Astrocyte (in vitro differentiated cells and primary cell): Measurements from ENCODE around the gene NRK. TPM values are rescaled to one million over a fixed set of nuclear protein-coding genes. Genes with fewer than 3 reads are reported as not detected.

ENCODE experiments used
- DNase-seq: peaks from one replicate; pipeline ENCODE4 v3.0.0-alpha.2; 2010; ENCODE audit warnings: low read depth
- FAIRE-seq: peaks from 2 replicates; lab custom pipeline; 2011; peaks lifted over from hg19 to GRCh38; lab: Jason Lieb, UNC
- H2AFZ ChIP-seq: 2 replicates; pipeline ENCODE4 v1.6.0; 2012; ENCODE audit warnings: low read depth, low read length, inconsistent platforms
- H3K27ac ChIP-seq: 2 replicates; pipeline ENCODE4 v1.5.1; 2011; ENCODE audit warnings: low read depth, low read length, inconsistent platforms
- H3K27me3 ChIP-seq: 2 replicates; pipeline ENCODE4 v1.6.0; 2011; ENCODE audit warnings: low read length, inconsistent platforms; ENCODE audit not compliant: insufficient read depth
- H3K36me3 ChIP-seq: 2 replicates; pipeline ENCODE4 v1.5.1; 2011; ENCODE audit warnings: low read length, inconsistent platforms; ENCODE audit not compliant: insufficient read depth
- H3K4me1 ChIP-seq: 2 replicates; pipeline ENCODE4 v1.5.1; 2011; ENCODE audit warnings: low read length, inconsistent platforms; ENCODE audit not compliant: insufficient read depth
- H3K4me2 ChIP-seq: 2 replicates; pipeline ENCODE4 v1.6.0; 2012; ENCODE audit warnings: low read length, inconsistent platforms
- H3K4me3 ChIP-seq: 2 replicates; pipeline ENCODE4 v1.5.1; 2011; ENCODE audit warnings: low read depth, mild to moderate bottlenecking, low read length, inconsistent platforms; ENCODE audit not compliant: insufficient read depth
- H3K79me2 ChIP-seq: 2 replicates; pipeline ENCODE4 v1.6.0; 2012; ENCODE audit warnings: mild to moderate bottlenecking, low read length, inconsistent platforms; ENCODE audit not compliant: insufficient read depth
- H3K9ac ChIP-seq: 2 replicates; pipeline ENCODE4 v1.6.0; 2012; ENCODE audit warnings: mild to moderate bottlenecking, low read length, inconsistent platforms
- H3K9me3 ChIP-seq: 2 replicates; pipeline ENCODE4 v1.5.1; 2012; ENCODE audit warnings: low read depth, mild to moderate bottlenecking, low read length, inconsistent platforms; ENCODE audit not compliant: insufficient read depth
- H4K20me1 ChIP-seq: 2 replicates; pipeline ENCODE4 v1.6.0; 2012; ENCODE audit warnings: low read length, inconsistent platforms; ENCODE audit not compliant: insufficient read depth
- H3K27ac Mint-ChIP-seq: one replicate; pipeline ENCODE4 v1.8.0; 2021; ENCODE audit warnings: mild to moderate bottlenecking, mixed read lengths; ENCODE audit not compliant: unreplicated experiment
- H3K27me3 Mint-ChIP-seq: one replicate; pipeline ENCODE4 v1.8.0; 2021; ENCODE audit warnings: low read depth, mixed read lengths; ENCODE audit not compliant: unreplicated experiment
- H3K36me3 Mint-ChIP-seq: one replicate; pipeline ENCODE4 v1.8.0; 2021; ENCODE audit warnings: low read depth, mixed read lengths; ENCODE audit not compliant: unreplicated experiment
- H3K4me1 Mint-ChIP-seq: one replicate; pipeline ENCODE4 v1.8.0; 2021; ENCODE audit warnings: low read depth, mixed read lengths; ENCODE audit not compliant: unreplicated experiment
- H3K4me3 Mint-ChIP-seq: one replicate; pipeline ENCODE4 v1.8.0; 2021; ENCODE audit warnings: mild to moderate bottlenecking, moderate library complexity, mixed read lengths; ENCODE audit not compliant: unreplicated experiment
- H3K9me3 Mint-ChIP-seq: one replicate; pipeline ENCODE4 v1.8.0; 2021; ENCODE audit warnings: mild to moderate bottlenecking, mixed read lengths; ENCODE audit not compliant: unreplicated experiment
- EZH2 ChIP-seq: IDR thresholded peaks from 2 replicates; pipeline ENCODE4 v1.6.1; 2012; ENCODE audit warnings: mild to moderate bottlenecking, low read length, inconsistent platforms; ENCODE audit not compliant: insufficient read depth
- total RNA-seq: library from RNA; stranded (reverse); gene quantifications from 2 replicates; pipeline ENCODE4 v1.2.1, GENCODE V29; 2021
- TF ChIP-seq, protein P1 (sequence below): IDR thresholded peaks from 2 replicates; pipeline ENCODE4 v1.5.1; 2011; ENCODE audit warnings: low read depth, mild to moderate bottlenecking, inconsistent platforms, low read length, moderate library complexity; ENCODE audit not compliant: insufficient read depth

NRK gene
- total RNA-seq, 1 donor from 2014 or later: 20.1 TPM

DNA sequence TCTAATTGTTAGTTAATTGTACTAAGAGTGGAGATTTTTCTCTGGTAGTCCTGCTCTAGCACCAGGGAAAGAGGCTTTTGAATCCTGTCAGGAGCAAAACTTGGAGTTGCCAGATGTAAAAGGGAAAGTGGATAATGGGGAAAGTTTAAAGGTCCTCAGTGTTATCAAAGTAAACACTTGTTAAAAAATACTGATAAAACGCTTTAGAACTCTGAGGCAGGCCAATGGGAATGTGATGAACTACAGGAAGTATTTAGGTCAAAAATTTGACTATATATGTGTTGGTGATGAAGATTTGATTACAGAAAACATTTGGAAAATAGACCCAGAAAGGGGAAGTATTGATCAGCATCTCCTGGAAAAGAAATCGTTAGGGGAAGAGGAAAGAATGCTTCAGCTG lies 183.3 kb downstream of the NRK start:
- Histone ChIP-seq H3K9me3 (no peaks in the 10 kb centered on the region), H3K4me1 (no peaks in the 10 kb centered on the region), H2AFZ (no peak overlapping the region), H3K4me2 (no peak overlapping the region), H4K20me1 (no peaks in the 10 kb centered on the region), H3K27me3 (no peaks in the 10 kb centered on the region), H3K9ac (no peak overlapping the region), H3K4me3 (no peak overlapping the region), H3K36me3 (no peaks in the 10 kb centered on the region), H3K27ac (no peak overlapping the region), H3K79me2 (no peaks in the 10 kb centered on the region)
- FAIRE-seq: peak; percentile 9
- Mint-ChIP-seq H3K27me3 (no peaks in the 10 kb centered on the region), H3K36me3 (no peaks in the 10 kb centered on the region), H3K4me3 (no peak overlapping the region), H3K4me1 (no peaks in the 10 kb centered on the region), H3K9me3 (no peaks in the 10 kb centered on the region), H3K27ac (no peak overlapping the region)
- TF ChIP-seq, protein P1, sequence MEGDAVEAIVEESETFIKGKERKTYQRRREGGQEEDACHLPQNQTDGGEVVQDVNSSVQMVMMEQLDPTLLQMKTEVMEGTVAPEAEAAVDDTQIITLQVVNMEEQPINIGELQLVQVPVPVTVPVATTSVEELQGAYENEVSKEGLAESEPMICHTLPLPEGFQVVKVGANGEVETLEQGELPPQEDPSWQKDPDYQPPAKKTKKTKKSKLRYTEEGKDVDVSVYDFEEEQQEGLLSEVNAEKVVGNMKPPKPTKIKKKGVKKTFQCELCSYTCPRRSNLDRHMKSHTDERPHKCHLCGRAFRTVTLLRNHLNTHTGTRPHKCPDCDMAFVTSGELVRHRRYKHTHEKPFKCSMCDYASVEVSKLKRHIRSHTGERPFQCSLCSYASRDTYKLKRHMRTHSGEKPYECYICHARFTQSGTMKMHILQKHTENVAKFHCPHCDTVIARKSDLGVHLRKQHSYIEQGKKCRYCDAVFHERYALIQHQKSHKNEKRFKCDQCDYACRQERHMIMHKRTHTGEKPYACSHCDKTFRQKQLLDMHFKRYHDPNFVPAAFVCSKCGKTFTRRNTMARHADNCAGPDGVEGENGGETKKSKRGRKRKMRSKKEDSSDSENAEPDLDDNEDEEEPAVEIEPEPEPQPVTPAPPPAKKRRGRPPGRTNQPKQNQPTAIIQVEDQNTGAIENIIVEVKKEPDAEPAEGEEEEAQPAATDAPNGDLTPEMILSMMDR: no peak
- TF ChIP-seq EZH2: no peak
- no peak for DNase-seq

DNA sequence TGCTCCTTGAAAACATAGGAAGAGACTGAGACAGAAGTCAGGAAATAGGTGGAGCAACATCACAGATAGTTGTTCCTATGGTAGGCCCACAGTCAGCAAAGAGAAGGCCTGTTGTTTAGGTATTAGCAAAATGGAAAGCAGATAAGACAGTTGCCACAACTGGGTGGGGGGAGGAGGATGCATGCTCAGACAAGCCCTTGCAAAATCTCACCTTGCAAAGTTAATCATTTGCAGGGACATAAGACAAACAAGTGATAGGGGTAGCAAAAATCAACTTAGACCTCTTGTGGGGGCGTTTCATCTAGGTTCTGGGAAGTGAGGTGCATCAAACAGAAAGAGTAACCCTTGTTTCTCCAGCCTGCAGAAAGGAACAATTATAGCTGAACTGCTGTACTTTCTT lies 185.5 kb downstream of the NRK start:
- Histone ChIP-seq H3K9me3 (no peaks in the 10 kb centered on the region), H4K20me1 (no peaks in the 10 kb centered on the region), H3K9ac (no peak overlapping the region), H3K4me2 (no peak overlapping the region), H2AFZ (no peak overlapping the region), H3K27ac (no peak overlapping the region), H3K4me3 (no peak overlapping the region), H3K79me2 (no peaks in the 10 kb centered on the region), H3K4me1 (no peaks in the 10 kb centered on the region), H3K27me3 (no peaks in the 10 kb centered on the region), H3K36me3 (no peaks in the 10 kb centered on the region)
- DNase-seq (no peak), FAIRE-seq (no peak)
- TF ChIP-seq, protein P1: no peak
- TF ChIP-seq EZH2: no peak
- no peaks in the 10 kb centered on the region for H3K27me3 Mint-ChIP-seq
- no peaks in the 10 kb centered on the region for H3K4me1 Mint-ChIP-seq
- H3K4me3 Mint-ChIP-seq: no peak overlapping the region
- H3K9me3 Mint-ChIP-seq: peaks cover 2% of the 10 kb centered on the region
- H3K27ac Mint-ChIP-seq: no peak overlapping the region
- H3K36me3 Mint-ChIP-seq: no peaks in the 10 kb centered on the region

Other genes starting within 250 kb of the NRK start
- not detected in 2 replicates for gene SERPINA7, start 216.2 kb downstream of the NRK start, total RNA-seq